Hindlimb muscle (tissue), 1 donor: ENCODE measurements around the gene ZBTB49. TPM values are rescaled to one million over a fixed set of nuclear protein-coding genes. Genes with fewer than 3 reads are reported as not detected.
"Not testable (repeated sequence)": the region's sequence is repeated elsewhere in the genome, so short reads cannot be mapped to it uniquely, and the experiment has no call there.

Experiments
- DNase-seq: peaks from one replicate; pipeline ENCODE4 v3.0.0-alpha.2; 2013
- polyA plus RNA-seq: library from polyadenylated mRNA; unstranded; fragments of 120-200 nt; gene quantifications from one replicate; pipeline ENCODE4 v1.2.1, GENCODE V29; 2013; ENCODE audit not compliant: insufficient read length

Gene ZBTB49
- polyA plus RNA-seq, 1 donor: 6.2 TPM

GRCh38 chr4:4326166-4326565, 36.1 kb downstream of the ZBTB49 start:
- DNase-seq: no peak

- no peak for DNase-seq
Measured at GRCh38 chr4:4327652-4328121, 37.6 kb downstream of the ZBTB49 start.

- DNase-seq: no peak
Measured at GRCh38 chr4:4328206-4328605, 38.2 kb downstream of the ZBTB49 start.

- no peak for DNase-seq
Measured at GRCh38 chr4:4328840-4329239, 38.8 kb downstream of the ZBTB49 start.

- DNase-seq: no peak
Measured at GRCh38 chr4:4329496-4329895, 39.4 kb downstream of the ZBTB49 start.

- no peak for DNase-seq
Measured at GRCh38 chr4:4330794-4331193, 40.7 kb downstream of the ZBTB49 start.

GRCh38 chr4:4332529-4332928, 42.5 kb downstream of the ZBTB49 start:
- DNase-seq: no peak

- DNase-seq: no peak
Measured at GRCh38 chr4:4333265-4333706, 43.2 kb downstream of the ZBTB49 start.

GRCh38 chr4:4334798-4335520, 44.9 kb downstream of the ZBTB49 start:
- peak; percentile 26 for DNase-seq

GRCh38 chr4:4338210-4339001, 48.4 kb downstream of the ZBTB49 start:
- DNase-seq: no peak

- no peak for DNase-seq
Measured at GRCh38 chr4:4339504-4340085, 49.5 kb downstream of the ZBTB49 start.

GRCh38 chr4:4341861-4342650, 52.0 kb downstream of the ZBTB49 start:
- DNase-seq: no peak

- DNase-seq: no peak
Measured at GRCh38 chr4:4343038-4343437, 53.0 kb downstream of the ZBTB49 start.

GRCh38 chr4:4344915-4345527, 55.0 kb downstream of the ZBTB49 start:
- no peak for DNase-seq

- DNase-seq: no peak
Measured at GRCh38 chr4:4347585-4347984, 57.5 kb downstream of the ZBTB49 start.

GRCh38 chr4:4348585-4348984, 58.5 kb downstream of the ZBTB49 start:
- not testable (repeated sequence) for DNase-seq

- DNase-seq: no peak
Measured at GRCh38 chr4:4349867-4350266, 59.8 kb downstream of the ZBTB49 start.

- no peak for DNase-seq
Measured at GRCh38 chr4:4350909-4351308, 60.9 kb downstream of the ZBTB49 start.

- DNase-seq: no peak
Measured at GRCh38 chr4:4355302-4355701, 65.3 kb downstream of the ZBTB49 start.

- no peak for DNase-seq
Measured at GRCh38 chr4:4356106-4357041, 66.3 kb downstream of the ZBTB49 start.
